ENCODE data around the gene ARVCF. TPM values are rescaled to one million over a fixed set of nuclear protein-coding genes. Genes with fewer than 3 reads are reported as not detected.

Gene ARVCF
- total and polyA plus RNA-seq, 9 of the 15 experiments (the other 6 are each of a cell fraction or from before 2014, with no cell fraction given), result 0.03 to 97.4 (median 15.6) TPM

GRCh38 chr22:20021196-20022181 is 4.9 kb upstream of the ARVCF start (continued):
- TF ChIP-seq TEAD4 (IDR thresholded peaks at IDR 0.05; ENCODE audit: low read length) (no peak), TEAD4 (CRISPR knock-in tag; IDR thresholded peaks at IDR 0.05; ENCODE audit: borderline replicate concordance) (no peak)

DNA sequence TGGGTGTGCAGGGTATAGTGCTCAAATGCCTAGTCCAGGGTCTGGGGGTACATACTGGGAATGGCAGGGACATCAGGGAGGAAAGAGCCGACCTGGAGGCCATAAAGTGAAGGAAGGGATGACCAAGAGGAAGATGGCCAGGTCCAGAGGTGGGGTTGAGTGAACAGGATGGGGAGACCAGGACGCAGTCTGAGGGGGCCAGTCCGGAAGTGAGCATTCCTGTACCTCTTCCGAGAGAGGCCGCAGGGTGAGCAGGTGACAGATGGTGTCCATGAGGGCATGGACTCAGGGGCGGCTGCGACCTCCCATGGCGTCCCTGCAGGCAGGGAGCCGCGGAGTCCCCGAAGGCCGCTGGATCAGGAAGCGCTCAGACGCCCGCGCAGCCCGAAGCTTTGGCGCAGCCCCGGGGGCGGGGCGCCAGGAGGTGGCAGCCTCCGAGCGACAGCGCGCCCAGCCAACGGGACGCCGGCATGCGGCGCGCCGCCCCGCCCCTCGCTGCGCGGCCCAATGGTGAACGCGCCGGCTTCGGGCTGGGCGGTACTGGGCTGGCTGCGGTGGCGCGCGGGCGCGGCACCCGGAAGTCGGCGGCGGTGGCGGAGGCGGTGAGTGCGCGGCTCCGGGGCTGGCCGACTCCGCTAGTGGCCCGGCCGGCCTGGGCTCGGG is 4.0 kb upstream of the ARVCF start, which contains the start of gene TANGO2:
Gene TANGO2, plus strand, starts transcription at position 578 of the 663 bp plus-strand sequence. CDS start 15,689 bp downstream, outside the sequence.
- Histone ChIP-seq H3K4me3 (peak within 1 kb of the TSS; percentile 70), H3K9me1 (ENCODE audit: control insufficient read depth, insufficient read depth, low read length) (peaks cover 12% of the 10 kb centered on the region), H4K20me1 (replicated peaks; ENCODE audit: control insufficient read depth, insufficient read depth, low read length) (peaks cover 26% of the 10 kb centered on the region), H3K9me3 (replicated peaks; ENCODE audit: control insufficient read depth, insufficient read depth, low read depth, low read length) (no peaks in the 10 kb centered on the region), H3K27me3 (ENCODE audit: control insufficient read depth in 2 of 2, insufficient read depth in 2 of 2, low read length in 2 of 2) (peaks cover 0 to 8% of the 10 kb centered on the region in 2 experiments; a peak in 2 of 5 replicates), H3K4me1 (replicated peaks in 1 of 2; ENCODE audit: control insufficient read depth in 2 of 2, insufficient read depth in 2 of 2, low read length in 2 of 2) (peaks cover 51 to 78% of the 10 kb centered on the region in 2 experiments), H3K27ac (ENCODE audit: extremely low read depth, low read depth, low read length) (peak within 1 kb of the TSS; percentile 85), H3K4me2 (ENCODE audit: insufficient read depth, low read length) (peak within 1 kb of the TSS; percentile 94), H3K79me2 (ENCODE audit: control insufficient read depth, insufficient read depth, low read length) (peaks cover 53% of the 10 kb centered on the region), H3K9ac (ENCODE audit: insufficient read depth in 1 of 2, low read depth in 2 of 2, low read length in 2 of 2) (peak within 1 kb of the TSS; percentile 91 to 94), H2AFZ (ENCODE audit: low read depth, low read length) (peak within 1 kb of the TSS; percentile 96), H3K36me3 (ENCODE audit: control insufficient read depth, insufficient read depth, low read length) (peaks cover 28% of the 10 kb centered on the region; the same call in 2 of the 3 replicates)
- no TSS peak for BruUV-seq (replicated peaks)
- ChIA-PET CTCF (ENCODE audit: low intra/inter-chr PET ratio) (no interaction called here), POLR2A (interaction anchor here (0.5 to 7.9 kb wide), 32 partner anchors 10 to 1996 kb away, joined by 3 to 120 read pairs (median 4); partner anchors contain the start of genes COMT, DGCR2, MICAL3 and RANBP1)
- WGBS (ENCODE audit: insufficient coverage, low coverage, missing lambda C conversion rate), result 1% methylated on average over 61 of the region's 61 CpGs
- in situ Hi-C loops (cut with MboI) (no loop called here), intact Hi-C loops (cut with micrococcal nuclease) (loop anchor here (1.0 to 10.0 kb wide), 7 partner anchors 33 to 606 kb away; partner anchors contain the start of genes GNB1L, RTL10 and TRMT2A)
- ATAC-seq (peak; percentile 87), DNase-seq (ENCODE audit: extremely low read depth in 1 of 4, low spot score in 3 of 4) (peak; percentile 100), FAIRE-seq (peak; percentile 77)
- TF ChIP-seq FIP1L1 (IDR thresholded peaks at IDR 0.05; ENCODE audit: low read depth, low read length, poor library complexity, severe bottlenecking), result no peak
- TF ChIP-seq, protein P1, sequence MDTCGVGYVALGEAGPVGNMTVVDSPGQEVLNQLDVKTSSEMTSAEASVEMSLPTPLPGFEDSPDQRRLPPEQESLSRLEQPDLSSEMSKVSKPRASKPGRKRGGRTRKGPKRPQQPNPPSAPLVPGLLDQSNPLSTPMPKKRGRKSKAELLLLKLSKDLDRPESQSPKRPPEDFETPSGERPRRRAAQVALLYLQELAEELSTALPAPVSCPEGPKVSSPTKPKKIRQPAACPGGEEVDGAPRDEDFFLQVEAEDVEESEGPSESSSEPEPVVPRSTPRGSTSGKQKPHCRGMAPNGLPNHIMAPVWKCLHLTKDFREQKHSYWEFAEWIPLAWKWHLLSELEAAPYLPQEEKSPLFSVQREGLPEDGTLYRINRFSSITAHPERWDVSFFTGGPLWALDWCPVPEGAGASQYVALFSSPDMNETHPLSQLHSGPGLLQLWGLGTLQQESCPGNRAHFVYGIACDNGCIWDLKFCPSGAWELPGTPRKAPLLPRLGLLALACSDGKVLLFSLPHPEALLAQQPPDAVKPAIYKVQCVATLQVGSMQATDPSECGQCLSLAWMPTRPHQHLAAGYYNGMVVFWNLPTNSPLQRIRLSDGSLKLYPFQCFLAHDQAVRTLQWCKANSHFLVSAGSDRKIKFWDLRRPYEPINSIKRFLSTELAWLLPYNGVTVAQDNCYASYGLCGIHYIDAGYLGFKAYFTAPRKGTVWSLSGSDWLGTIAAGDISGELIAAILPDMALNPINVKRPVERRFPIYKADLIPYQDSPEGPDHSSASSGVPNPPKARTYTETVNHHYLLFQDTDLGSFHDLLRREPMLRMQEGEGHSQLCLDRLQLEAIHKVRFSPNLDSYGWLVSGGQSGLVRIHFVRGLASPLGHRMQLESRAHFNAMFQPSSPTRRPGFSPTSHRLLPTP (IDR thresholded peaks at IDR 0.05; ENCODE audit: borderline replicate concordance, extremely low read depth, insufficient read length), result no peak
- TF ChIP-seq NFIC (IDR thresholded peaks at IDR 0.05), result no peak
- TF ChIP-seq SPI1 (IDR thresholded peaks at IDR 0.05; ENCODE audit: borderline replicate concordance, low read depth, low read length), result 0 out of 2 replicates have a peak, but pooled peaks have one; percentile 26
- no peak for TF ChIP-seq NBN (IDR thresholded peaks at IDR 0.05; ENCODE audit: low read depth)
- no peak for TF ChIP-seq C11orf30 (IDR thresholded peaks at IDR 0.05; ENCODE audit: low read depth)
- TF ChIP-seq SAP30 (IDR thresholded peaks at IDR 0.05; ENCODE audit: borderline replicate concordance, insufficient read depth, low read depth, low read length, poor library complexity, severe bottlenecking), result no peak
- TF ChIP-seq FOSL1 (tag; conservative IDR thresholded peaks at IDR 0.05), result no peak
- TF ChIP-seq ZNF584 (CRISPR knock-in tag; IDR thresholded peaks at IDR 0.05; ENCODE audit: low read depth), result no peak

Data from K562 (cell line).